ENCODE results near the gene HEXIM2.
A peak's percentile ranks its signal among the peaks of the same experiment; 100 is the strongest.

HEXIM2 gene

DNA sequence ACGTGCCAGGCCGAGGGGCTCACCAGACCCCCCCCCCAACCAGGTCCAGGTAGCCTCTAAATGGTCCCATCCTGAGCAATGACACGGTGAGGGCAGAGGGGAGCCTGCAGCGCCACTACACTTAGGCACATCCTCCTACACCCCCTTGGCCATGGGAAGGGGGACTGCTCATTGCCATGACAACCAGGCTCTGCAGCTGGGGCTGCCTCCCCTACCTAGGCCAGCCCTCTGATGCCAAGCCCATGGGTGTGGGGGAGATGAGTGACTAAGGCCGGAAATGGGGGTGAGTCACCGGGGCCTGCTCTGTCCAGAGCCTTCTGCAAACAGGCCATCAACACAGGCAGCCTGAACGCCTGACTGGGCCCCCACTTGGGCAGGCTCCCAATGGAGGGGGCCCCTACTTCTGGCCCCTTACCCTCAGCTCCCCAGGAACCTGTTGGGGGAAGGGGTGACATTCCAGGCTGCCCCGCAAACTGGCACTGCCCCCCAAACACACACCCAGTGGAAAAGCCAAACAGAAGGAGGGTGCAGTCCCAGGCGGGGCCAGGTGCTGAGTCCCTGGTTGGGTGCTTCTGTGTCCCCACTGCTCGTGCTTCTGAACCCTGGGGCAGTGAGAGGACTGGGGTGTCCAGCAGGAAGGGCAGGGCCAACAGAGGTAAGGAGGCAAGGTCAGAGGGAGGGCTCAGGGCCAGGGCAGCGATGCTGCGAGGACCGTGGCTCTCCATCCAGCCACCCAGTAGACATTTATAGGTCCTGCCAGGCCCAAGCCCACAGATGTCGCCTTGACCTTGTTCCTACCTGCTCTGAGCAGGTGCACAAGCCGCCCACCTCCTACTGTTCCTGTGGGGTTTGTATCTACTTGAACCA lies 37.5 kb upstream of the HEXIM2 start (continued):
- TF ChIP-seq ZBTB11 (tag by site-specific recombination; conservative IDR thresholded peaks at IDR 0.05; ENCODE audit: low read depth) (no peak), GFI1B (tag by site-specific recombination; IDR thresholded peaks at IDR 0.05) (no peak), ZNF513 (tag by site-specific recombination; IDR thresholded peaks at IDR 0.05) (no peak), FEZF1 (tag by site-specific recombination; IDR thresholded peaks at IDR 0.05) (no peak), ZNF560 (tag by site-specific recombination; IDR thresholded peaks at IDR 0.05; ENCODE audit: borderline replicate concordance) (no peak), KLF17 (tag by site-specific recombination; IDR thresholded peaks at IDR 0.05) (peak; percentile 68; the same call in 1 of the 2 replicates), ZNF157 (tag by site-specific recombination; IDR thresholded peaks at IDR 0.05) (no peak), ZNF302 (tag by site-specific recombination; IDR thresholded peaks at IDR 0.05; ENCODE audit: low read depth) (no peak), HIC1 (tag by site-specific recombination; IDR thresholded peaks at IDR 0.05) (peak; percentile 73), SALL2 (tag by site-specific recombination; IDR thresholded peaks at IDR 0.05; ENCODE audit: borderline replicate concordance) (no peak), ZNF544 (tag by site-specific recombination; IDR thresholded peaks at IDR 0.05) (no peak), ZNF473 (tag by site-specific recombination; IDR thresholded peaks at IDR 0.05) (no peak), ZNF169 (tag by site-specific recombination; IDR thresholded peaks at IDR 0.05) (no peak), ZNF266 (tag by site-specific recombination; IDR thresholded peaks at IDR 0.05; ENCODE audit: low read depth) (no peak), ZNF155 (tag by site-specific recombination; IDR thresholded peaks at IDR 0.05) (no peak), ZNF112 (tag by site-specific recombination; IDR thresholded peaks at IDR 0.05) (no peak), ZNF404 (tag by site-specific recombination; IDR thresholded peaks at IDR 0.05) (no peak), ZNF221 (tag by site-specific recombination; IDR thresholded peaks at IDR 0.05; ENCODE audit: borderline replicate concordance) (no peak)
- TF ChIP-seq, protein P1, sequence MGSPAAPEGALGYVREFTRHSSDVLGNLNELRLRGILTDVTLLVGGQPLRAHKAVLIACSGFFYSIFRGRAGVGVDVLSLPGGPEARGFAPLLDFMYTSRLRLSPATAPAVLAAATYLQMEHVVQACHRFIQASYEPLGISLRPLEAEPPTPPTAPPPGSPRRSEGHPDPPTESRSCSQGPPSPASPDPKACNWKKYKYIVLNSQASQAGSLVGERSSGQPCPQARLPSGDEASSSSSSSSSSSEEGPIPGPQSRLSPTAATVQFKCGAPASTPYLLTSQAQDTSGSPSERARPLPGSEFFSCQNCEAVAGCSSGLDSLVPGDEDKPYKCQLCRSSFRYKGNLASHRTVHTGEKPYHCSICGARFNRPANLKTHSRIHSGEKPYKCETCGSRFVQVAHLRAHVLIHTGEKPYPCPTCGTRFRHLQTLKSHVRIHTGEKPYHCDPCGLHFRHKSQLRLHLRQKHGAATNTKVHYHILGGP (tag by site-specific recombination; IDR thresholded peaks at IDR 0.05): no peak
- TF ChIP-seq, protein P2, sequence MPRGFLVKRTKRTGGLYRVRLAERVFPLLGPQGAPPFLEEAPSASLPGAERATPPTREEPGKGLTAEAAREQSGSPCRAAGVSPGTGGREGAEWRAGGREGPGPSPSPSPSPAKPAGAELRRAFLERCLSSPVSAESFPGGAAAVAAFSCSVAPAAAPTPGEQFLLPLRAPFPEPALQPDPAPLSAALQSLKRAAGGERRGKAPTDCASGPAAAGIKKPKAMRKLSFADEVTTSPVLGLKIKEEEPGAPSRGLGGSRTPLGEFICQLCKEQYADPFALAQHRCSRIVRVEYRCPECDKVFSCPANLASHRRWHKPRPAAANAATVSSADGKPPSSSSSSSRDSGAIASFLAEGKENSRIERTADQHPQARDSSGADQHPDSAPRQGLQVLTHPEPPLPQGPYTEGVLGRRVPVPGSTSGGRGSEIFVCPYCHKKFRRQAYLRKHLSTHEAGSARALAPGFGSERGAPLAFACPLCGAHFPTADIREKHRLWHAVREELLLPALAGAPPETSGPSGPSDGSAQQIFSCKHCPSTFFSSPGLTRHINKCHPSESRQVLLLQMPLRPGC (tag by site-specific recombination; IDR thresholded peaks at IDR 0.05): no peak
- TF ChIP-seq, protein P3, sequence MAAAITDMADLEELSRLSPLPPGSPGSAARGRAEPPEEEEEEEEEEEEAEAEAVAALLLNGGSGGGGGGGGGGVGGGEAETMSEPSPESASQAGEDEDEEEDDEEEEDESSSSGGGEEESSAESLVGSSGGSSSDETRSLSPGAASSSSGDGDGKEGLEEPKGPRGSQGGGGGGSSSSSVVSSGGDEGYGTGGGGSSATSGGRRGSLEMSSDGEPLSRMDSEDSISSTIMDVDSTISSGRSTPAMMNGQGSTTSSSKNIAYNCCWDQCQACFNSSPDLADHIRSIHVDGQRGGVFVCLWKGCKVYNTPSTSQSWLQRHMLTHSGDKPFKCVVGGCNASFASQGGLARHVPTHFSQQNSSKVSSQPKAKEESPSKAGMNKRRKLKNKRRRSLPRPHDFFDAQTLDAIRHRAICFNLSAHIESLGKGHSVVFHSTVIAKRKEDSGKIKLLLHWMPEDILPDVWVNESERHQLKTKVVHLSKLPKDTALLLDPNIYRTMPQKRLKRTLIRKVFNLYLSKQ (tag by site-specific recombination; IDR thresholded peaks at IDR 0.05; ENCODE audit: borderline replicate concordance): no peak
- TF ChIP-seq, protein P4, sequence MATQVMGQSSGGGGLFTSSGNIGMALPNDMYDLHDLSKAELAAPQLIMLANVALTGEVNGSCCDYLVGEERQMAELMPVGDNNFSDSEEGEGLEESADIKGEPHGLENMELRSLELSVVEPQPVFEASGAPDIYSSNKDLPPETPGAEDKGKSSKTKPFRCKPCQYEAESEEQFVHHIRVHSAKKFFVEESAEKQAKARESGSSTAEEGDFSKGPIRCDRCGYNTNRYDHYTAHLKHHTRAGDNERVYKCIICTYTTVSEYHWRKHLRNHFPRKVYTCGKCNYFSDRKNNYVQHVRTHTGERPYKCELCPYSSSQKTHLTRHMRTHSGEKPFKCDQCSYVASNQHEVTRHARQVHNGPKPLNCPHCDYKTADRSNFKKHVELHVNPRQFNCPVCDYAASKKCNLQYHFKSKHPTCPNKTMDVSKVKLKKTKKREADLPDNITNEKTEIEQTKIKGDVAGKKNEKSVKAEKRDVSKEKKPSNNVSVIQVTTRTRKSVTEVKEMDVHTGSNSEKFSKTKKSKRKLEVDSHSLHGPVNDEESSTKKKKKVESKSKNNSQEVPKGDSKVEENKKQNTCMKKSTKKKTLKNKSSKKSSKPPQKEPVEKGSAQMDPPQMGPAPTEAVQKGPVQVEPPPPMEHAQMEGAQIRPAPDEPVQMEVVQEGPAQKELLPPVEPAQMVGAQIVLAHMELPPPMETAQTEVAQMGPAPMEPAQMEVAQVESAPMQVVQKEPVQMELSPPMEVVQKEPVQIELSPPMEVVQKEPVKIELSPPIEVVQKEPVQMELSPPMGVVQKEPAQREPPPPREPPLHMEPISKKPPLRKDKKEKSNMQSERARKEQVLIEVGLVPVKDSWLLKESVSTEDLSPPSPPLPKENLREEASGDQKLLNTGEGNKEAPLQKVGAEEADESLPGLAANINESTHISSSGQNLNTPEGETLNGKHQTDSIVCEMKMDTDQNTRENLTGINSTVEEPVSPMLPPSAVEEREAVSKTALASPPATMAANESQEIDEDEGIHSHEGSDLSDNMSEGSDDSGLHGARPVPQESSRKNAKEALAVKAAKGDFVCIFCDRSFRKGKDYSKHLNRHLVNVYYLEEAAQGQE (tag by site-specific recombination; IDR thresholded peaks at IDR 0.05): no peak

Data from HEK293 (cell line).